ENCODE results near the gene TMEM201.
A peak's percentile ranks its signal among the peaks of the same experiment; 100 is the strongest.

TMEM201 gene

DNA sequence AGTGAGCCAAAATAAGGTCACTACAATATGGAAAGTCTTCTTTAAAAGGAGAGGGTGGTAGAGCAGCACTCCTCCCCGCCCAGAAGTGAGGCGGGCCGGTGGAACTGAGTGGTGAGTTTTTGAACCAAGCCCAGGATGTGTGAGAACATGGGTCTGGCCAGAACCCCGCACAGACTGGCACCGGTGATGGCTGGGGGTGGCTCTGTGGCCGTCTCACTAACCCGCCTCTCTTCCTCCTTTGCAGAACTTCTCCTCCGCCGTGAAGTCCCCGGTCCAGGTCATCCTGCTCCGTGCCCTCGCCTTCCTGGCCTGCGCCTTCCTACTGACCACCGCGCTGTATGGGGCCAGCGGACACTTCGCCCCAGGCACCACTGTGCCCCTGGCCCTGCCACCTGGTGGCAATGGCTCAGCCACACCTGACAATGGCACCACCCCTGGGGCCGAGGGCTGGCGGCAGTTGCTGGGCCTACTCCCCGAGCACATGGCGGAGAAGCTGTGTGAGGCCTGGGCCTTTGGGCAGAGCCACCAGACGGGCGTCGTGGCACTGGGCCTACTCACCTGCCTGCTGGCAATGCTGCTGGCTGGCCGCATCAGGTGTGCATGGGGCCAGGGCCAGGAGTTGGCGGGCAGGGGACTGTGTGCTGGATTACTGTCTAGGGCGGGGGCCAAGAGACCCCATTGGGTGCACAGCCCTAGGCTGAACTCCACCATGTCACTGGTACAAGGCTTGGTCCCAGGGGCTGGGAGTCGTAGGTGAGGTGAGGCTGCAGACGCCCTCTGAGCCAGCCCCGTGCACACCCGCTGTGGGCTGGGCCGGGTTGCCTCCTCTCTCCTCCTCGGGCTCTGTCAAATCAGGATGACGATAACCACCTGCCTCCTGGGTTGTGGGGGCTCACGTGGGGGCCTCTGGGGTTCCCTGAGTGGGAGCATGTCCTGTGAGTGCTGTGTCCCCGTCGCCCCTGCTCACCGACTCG is 12.4 kb downstream of the TMEM201 start:
- DNase-seq (ENCODE audit: low read depth in 3 of 3), result no peak

DNA sequence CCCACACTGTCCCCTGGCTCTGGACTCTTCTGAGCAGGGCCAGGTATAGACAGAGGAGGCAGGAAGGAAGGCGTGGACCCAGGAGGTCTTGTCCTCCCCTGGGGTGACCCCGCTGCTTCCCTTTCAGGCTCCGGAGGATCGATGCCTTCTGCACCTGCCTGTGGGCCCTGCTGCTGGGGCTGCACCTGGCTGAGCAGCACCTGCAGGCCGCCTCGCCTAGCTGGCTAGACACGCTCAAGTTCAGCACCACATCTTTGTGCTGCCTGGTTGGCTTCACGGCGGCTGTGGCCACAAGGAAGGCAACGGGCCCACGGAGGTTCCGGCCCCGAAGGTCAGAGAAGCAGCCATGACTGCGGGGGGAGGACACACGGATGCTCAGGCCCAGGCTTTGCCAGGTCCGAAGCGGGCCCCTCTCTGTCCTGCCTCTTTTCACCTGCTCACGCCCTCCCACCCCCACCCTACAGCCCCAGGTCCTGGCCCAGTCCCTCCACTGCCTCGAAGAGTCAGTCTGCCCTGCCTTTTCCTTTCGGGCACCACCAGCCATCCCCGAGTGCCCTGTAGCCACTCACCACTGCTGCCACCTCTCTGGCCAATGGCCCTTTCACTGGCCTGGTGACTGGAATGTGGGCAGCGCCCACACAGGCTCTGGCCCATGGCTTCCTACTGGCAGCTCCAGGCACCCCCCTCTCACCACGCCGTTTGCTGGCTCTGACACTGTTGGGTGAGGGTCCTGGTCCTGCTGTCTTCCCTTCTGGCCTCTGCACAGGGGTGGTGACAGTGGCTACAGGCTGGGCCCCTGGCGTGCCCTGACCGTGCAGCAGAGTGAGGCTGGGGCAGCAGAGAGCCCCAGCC is 13.5 kb downstream of the TMEM201 start:
- DNase-seq (ENCODE audit: low read depth in 3 of 3), result no peak

- no peak for DNase-seq (ENCODE audit: low read depth in 3 of 3)
These were observed 14.1 kb downstream of the TMEM201 start for GRCh38 chr1:9602794-9603167.

- DNase-seq (ENCODE audit: low read depth in 3 of 3), result no peak
These were observed 14.6 kb downstream of the TMEM201 start for GRCh38 chr1:9603307-9603706.

DNA sequence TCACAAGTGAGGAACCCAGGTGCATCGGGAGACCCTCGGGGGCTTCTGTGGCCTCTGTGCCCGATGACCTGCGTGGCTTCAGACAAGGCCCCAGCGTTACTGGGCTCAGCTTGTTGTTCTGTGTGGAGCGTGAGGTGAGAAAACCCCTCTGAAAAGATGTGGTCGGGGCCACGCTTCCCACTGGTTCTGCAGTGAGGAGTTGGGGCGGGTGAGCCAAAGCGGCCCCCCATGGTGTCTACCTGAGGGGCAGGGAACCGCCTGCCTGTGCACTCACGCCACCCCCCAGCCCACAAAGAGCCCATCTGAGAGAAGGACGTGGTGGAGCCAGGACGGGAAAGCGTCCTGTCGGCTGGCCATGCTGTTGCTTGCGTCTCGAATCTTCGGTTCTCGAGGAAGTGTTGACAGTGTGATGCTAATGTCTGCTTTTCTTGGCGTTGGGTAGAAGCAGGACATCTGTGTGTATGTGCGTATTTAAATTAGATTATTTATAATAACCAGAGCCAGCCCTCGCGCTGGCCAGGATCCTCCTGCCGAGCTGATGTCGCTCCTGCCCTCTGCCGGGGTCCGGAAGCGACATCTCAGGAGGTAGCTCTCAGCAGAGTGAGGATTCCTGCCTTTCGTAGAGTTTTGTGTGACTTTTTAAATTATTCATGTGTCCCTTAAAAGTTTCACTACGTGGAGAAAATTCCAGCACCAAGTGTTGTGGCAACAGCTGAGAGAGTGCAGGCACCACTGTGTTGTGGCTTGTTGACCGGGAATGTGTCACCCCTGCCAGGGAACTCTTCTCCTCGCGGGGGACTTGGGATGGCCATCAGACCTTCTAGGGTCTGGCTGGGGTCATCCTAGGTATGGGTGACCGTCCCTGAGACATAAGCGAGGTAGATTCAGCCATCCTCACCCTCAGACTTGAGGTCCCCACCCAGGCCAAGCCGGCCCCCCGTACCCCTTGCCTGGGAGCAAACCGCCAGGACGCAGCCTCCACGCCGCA is 15.3 kb downstream of the TMEM201 start:
- DNase-seq (ENCODE audit: low read depth in 3 of 3), result no peak

DNA sequence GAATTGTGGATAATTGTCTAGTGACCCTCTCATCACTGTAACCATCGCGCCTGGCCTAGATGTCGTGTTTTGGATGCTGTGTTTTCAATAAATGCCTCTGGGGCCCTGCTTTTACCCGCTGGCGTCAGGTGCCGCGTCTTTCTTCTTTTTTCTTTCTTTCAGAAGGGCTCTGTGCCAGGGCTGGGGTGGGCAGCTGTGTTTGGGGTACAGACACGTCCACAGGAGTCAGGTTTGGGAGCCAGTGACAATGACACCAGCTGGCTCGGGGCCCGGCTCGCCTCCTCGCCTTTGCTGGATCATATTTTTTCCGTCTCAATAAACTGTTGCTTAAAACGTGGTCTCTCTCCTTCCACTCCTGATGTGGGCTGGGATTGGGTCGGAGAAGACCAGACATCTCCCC is 16.1 kb downstream of the TMEM201 start:
- no peak for DNase-seq (ENCODE audit: low read depth in 3 of 3)

DNA sequence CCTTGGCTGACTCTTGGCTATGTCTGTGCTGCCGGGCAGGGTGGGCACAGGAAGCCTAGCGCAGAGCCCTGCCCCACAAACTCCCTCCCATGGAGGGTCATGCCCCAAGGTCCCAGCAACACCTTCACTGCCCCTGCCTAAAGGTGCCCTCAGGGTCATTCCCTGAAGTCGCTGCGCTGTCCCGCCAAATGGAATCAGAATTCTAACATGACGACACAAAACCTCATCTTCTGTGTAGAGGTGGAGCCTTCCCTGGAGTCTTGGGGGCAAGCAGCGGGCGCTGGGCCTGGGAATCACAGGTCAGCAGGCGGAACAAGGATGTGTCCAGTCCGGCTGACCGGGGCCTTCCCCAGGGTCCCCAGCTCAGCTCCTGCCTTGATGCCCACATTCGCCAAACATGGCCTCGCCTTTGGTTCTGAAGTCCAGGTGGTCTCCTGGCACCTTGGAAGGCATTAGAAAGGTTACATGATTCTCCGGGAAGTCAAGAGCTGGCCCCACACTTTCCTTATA is 17.3 kb downstream of the TMEM201 start:
- no peak for DNase-seq (ENCODE audit: low read depth in 3 of 3)

GRCh38 chr1:9606458-9606857 is 17.7 kb downstream of the TMEM201 start:
- DNase-seq (ENCODE audit: low read depth in 3 of 3), result no peak

DNA sequence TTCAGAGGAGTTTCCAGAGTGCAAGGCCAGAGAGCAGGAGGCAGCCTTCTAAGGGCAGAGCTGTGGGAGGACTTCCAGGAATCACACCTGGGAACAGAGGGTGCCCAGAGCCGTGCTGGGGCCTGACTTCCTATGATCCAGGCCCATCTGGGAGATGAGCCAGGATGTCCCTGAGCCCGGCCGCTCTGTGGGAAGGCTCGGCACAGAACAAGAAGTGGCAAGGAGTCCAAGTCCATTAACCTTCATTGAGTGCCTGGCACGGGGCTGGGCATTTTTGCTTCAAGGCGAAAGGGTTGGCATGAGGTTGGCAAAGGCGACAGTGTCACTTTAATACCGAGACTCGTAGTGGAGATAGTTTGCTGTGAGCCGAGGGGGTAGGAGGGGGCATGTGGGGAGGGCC is 18.2 kb downstream of the TMEM201 start:
- no peak for DNase-seq (ENCODE audit: low read depth in 3 of 3)

- no peak for DNase-seq (ENCODE audit: low read depth in 3 of 3)
These were observed 18.6 kb downstream of the TMEM201 start for GRCh38 chr1:9607352-9607751.

GRCh38 chr1:9609998-9610397 is 21.3 kb downstream of the TMEM201 start:
- DNase-seq (ENCODE audit: low read depth in 3 of 3), result no peak

- DNase-seq (ENCODE audit: low read depth in 3 of 3), result no peak
These were observed 21.8 kb downstream of the TMEM201 start for GRCh38 chr1:9610548-9610947.

- DNase-seq (ENCODE audit: low read depth in 3 of 3), result no peak
These were observed 23.0 kb downstream of the TMEM201 start for GRCh38 chr1:9611716-9612115.

DNA sequence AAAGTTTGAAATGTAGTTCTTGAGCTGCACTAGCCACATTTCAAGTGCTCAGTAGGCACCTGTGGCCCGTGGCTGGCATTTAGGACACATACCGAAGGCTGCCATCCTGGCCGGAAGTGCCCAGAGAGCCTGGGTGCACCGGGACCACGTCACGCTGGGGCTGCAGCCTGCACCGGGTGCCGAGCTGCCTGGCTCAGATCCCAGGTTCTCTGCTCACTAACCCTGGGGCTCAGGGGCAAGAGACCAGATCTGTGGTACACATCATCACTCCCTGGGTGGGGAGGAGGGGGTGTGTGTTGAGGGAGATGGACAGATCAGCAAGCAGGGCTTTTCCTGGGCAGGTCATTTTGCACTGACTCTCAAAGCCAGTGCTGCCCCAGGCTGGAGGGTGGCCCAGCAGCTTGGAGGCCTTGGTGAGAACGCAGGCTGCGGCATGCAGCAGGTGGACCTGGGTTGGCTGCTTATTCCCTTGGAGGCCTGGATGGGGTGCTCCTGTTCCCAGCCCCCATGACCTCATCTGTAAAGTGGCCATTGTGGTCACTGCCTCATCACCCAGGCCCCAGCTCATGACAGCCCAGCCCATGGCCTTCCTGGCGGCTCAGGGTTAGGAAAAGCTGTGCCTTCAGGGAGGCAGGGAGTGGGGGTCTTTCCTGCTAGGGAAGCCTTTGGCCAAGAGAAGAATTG is 23.6 kb downstream of the TMEM201 start:
- no peak for DNase-seq (ENCODE audit: low read depth in 3 of 3)

GRCh38 chr1:9612871-9613624 is 24.3 kb downstream of the TMEM201 start:
- DNase-seq (ENCODE audit: low read depth in 3 of 3), result no peak

DNA sequence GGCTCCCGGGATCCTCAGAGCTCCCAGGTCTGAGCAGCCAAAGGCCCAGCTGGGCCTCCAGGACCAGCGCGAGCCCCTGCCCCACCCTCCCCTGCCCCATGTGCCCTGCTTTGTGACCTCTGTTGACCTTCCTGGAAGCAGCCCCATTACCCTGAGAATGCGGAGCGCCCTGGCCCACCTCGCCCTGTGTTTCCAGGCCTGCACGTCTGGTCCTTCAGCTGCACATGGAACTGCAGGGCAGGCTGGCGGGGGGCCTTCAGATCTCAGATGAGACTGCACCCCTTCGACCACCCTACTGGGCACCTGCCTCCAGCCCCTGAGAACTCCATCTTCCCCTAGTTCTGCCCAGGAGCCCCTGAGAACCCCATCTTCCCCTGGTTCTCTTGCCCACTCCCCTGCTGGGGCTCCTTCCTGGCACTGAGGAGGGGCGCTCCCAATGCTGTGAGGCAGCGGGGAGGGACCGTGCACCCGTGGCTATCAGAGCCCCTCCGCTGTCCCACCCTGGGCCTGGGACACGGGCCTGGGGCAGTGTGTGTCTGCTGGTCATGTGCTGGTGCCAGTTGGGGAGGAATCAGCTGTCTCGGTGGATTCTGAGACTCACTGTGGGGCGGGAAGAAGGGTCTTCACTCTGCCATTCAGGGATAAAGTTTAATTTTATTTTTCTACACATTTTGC is 25.1 kb downstream of the TMEM201 start:
- no peak for DNase-seq (ENCODE audit: low read depth in 3 of 3)

DNA sequence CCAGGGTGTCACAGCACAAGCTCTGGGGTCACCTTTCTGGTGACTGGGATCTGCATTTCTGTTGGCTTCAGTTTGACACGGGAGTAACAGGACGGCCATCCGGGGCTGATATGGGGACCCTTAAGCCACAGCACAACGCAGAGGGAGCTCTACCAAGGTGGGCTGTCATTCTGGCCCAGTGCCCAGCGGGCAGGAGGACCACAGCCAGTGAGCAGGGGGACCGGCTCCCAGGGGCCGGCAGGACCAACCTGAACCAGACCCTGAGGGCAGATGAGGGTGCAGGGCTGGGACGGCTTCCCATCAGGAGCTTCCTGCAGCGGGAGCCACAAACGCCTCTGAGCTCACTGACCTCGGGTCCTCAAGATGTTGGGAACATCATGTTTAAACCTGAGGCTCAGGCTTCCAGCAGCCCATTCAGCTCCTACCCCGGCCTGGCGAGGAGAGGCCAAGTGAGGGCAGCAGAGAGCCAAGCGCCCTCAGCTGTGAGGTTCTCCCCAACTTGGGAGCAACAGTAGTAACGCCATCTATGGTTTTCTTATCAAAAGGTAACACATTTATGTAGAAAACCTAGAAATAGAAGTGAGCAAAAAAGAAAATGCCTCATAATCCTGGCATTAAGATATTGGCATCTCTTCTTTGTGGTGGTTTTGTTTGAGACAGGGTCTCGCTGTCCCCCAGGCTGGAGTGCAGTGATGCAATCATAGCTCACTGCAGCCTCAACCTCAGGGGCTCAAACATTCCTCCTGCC is 26.8 kb downstream of the TMEM201 start:
- DNase-seq (ENCODE audit: low read depth in 3 of 3), result peak in 2 of 3 donors; percentile 30 to 31

- DNase-seq (ENCODE audit: low read depth in 3 of 3), result no peak
These were observed 30.4 kb downstream of the TMEM201 start for GRCh38 chr1:9618909-9619679.

Measured in stimulated activated CD4-positive, alpha-beta T cell treated with anti-CD3 and anti-CD28 coated beads, TNF-alpha, amount 100 ng/mL, for 48 hours (primary cell).